Lung (tissue), 12 donors: ENCODE measurements around the gene C16orf54. TPM values are rescaled to one million over a fixed set of nuclear protein-coding genes. Genes with fewer than 3 reads are reported as not detected.
"Not testable (repeated sequence)": the region's sequence is repeated elsewhere in the genome, so short reads cannot be mapped to it uniquely, and the experiment has no call there.

Experiments
- ATAC-seq: fragments of 200-7000 bp; cut with Tn5 transposase; one replicate; pipeline ENCODE4 v1.9.1; 2020; ENCODE audit warnings: moderate number of reproducible peaks; ENCODE audit not compliant: insufficient read depth, low FRiP score
- DNase-seq, 3 donors: peaks; one replicate each; pipeline ENCODE4 v3.0.0-alpha.2; 2013 to 2017
- H3K27ac ChIP-seq, 2 donors: one replicate each; pipeline ENCODE4 v1.5.1; 2013; ENCODE audit warnings: mild to moderate bottlenecking in 2 of 2, moderate library complexity in 2 of 2, control low read depth in 1 of 2, inconsistent platforms in 1 of 2, low read depth in 1 of 2, low read length in 1 of 2
- H3K27me3 ChIP-seq, 3 donors: one replicate each; pipeline ENCODE4 v1.5.1; 2013; ENCODE audit warnings: low read length in 2 of 3; ENCODE audit not compliant: control insufficient read depth in 3 of 3, insufficient read depth in 3 of 3
- H3K36me3 ChIP-seq, 4 donors: one replicate each; pipeline ENCODE4 v1.5.1; 2013; ENCODE audit warnings: low read length in 4 of 4, mild to moderate bottlenecking in 1 of 4, moderate library complexity in 1 of 4; ENCODE audit not compliant: control insufficient read depth in 4 of 4, insufficient read depth in 4 of 4
- H3K4me1 ChIP-seq, 5 donors: one replicate each; pipeline ENCODE4 v1.5.1; 2013; ENCODE audit warnings: low read length in 5 of 5, mild to moderate bottlenecking in 2 of 5, moderate library complexity in 1 of 5; ENCODE audit not compliant: control insufficient read depth in 5 of 5, insufficient read depth in 5 of 5
- H3K4me3 ChIP-seq: one replicate; pipeline ENCODE4 v1.5.1; 2013; ENCODE audit warnings: mild to moderate bottlenecking, control low read depth, moderate library complexity
- H3K9ac ChIP-seq, 2 donors: one replicate each; pipeline ENCODE4 v1.5.1; 2013; ENCODE audit warnings: low read length in 2 of 2, control low read depth in 1 of 2; ENCODE audit not compliant: insufficient read depth in 1 of 2
- H3K9me3 ChIP-seq, 4 donors: one replicate each; pipeline ENCODE4 v1.5.1; 2013; ENCODE audit warnings: low read length in 3 of 4, mild to moderate bottlenecking in 1 of 4, moderate library complexity in 1 of 4; ENCODE audit not compliant: control insufficient read depth in 4 of 4, insufficient read depth in 3 of 4
- CTCF ChIP-seq: IDR thresholded peaks from 2 replicates; pipeline ENCODE4 v1.5.1; 2012; ENCODE audit warnings: mild to moderate bottlenecking; ENCODE audit errors: control extremely low read depth, extremely low read depth
- WGBS, 2 donors: extraction: QIAGEN DNeasy Blood & Tissue Kit; methylation state at CpG; one replicate each; pipeline ENCODE4 v1.1.7; 2013; 5-methylcytosine and 5-hydroxymethylcytosine counted together
- polyA plus RNA-seq, 2 donors: library from polyadenylated mRNA; stranded (reverse); fragments of 200-250 nt; gene quantifications; one replicate each; pipeline ENCODE4 v1.2.1, GENCODE V29; 2013
- total RNA-seq, 2 donors: library from RNA; depleted of rRNA in 1 of 2; stranded (reverse); fragments of >200 nt in 1 of 2; gene quantifications; one replicate each; pipeline ENCODE4 v1.2.1, GENCODE V29; 2014 to 2021
- donor health status: control.
- donor health status: control.
- donor health status: Bipolar disorder and iron deficiency.
- donor health status: healthy.
- donor health status: DM: yes; HTN: yes; CAD: no.

The C16orf54 gene
- total and polyA plus RNA-seq, 4 donors = 2.8 to 9.1 (median 4.5) TPM

- Histone ChIP-seq H3K4me1 (peaks cover 0 to 6% (median 0%) of the 10 kb centered on the region in 5 donors), H3K4me3 (no peak overlapping the region), H3K9me3 (peaks cover 0 to 2% (median 0%) of the 10 kb centered on the region in 4 donors), H3K9ac (no peak overlapping the region), H3K27ac (no peak overlapping the region), H3K27me3 (no peaks in the 10 kb centered on the region), H3K36me3 (peaks cover 0 to 9% (median 2%) of the 10 kb centered on the region in 4 donors)
- WGBS, 2 donors = 92 to 96% methylated on average over 21 of the region's 21 CpGs
- no peak for TF ChIP-seq CTCF
- DNase-seq (no peak), ATAC-seq (no peak)
These were observed 48.9 kb downstream of the C16orf54 start for GRCh38 chr16:29696881-29697331.

- ATAC-seq, H3K4me3 ChIP-seq: not testable (repeated sequence)
These were observed 50.1 kb downstream of the C16orf54 start for GRCh38 chr16:29695675-29696074.

GRCh38 chr16:29694384-29695195, 51.2 kb downstream of the C16orf54 start:
- DNase-seq (peak; percentile 72 to 82 (median 72)), ATAC-seq (no peak)
- Histone ChIP-seq H3K36me3 (peaks cover 0 to 9% (median 2%) of the 10 kb centered on the region in 4 donors), H3K9me3 (peaks cover 0 to 2% (median 0%) of the 10 kb centered on the region in 4 donors), H3K4me1 (peaks cover 0 to 6% (median 0%) of the 10 kb centered on the region in 5 donors), H3K27ac (peak overlapping the region in 1 of 2 donors; percentile 32), H3K9ac (no peak overlapping the region), H3K27me3 (no peaks in the 10 kb centered on the region), H3K4me3 (no peak overlapping the region)
- 84 to 88% methylated on average over 41 of the region's 41 CpGs for WGBS, 2 donors
- TF ChIP-seq CTCF = no peak

More at GRCh38 chr16:29695675-29696074, 50.1 kb downstream of the C16orf54 start:
- H3K27ac ChIP-seq, H3K27me3 ChIP-seq, H3K9ac ChIP-seq, DNase-seq, H3K36me3 ChIP-seq, H3K9me3 ChIP-seq, H3K4me1 ChIP-seq: not testable (repeated sequence)
- 96 to 97% methylated on average over 3 of the region's 3 CpGs for WGBS, 2 donors

- not testable (repeated sequence) for H3K36me3 ChIP-seq, DNase-seq, H3K4me1 ChIP-seq, ATAC-seq, H3K9ac ChIP-seq, H3K9me3 ChIP-seq, H3K27me3 ChIP-seq, H3K4me3 ChIP-seq, H3K27ac ChIP-seq
- WGBS, 2 donors = 97 to 99% methylated on average over 26 of the region's 26 CpGs
These were observed 53.2 kb downstream of the C16orf54 start for GRCh38 chr16:29692606-29693005.

Other genes with a start within 250 kb of the C16orf54 start
- 10 to 100 TPM; 74.4 to 76.4 TPM for gene NPIPB12, start 239.6 kb downstream of the C16orf54 start, total RNA-seq
- 10 to 100 TPM; 25.3 to 54.8 TPM for gene NPIPB12, start 239.6 kb downstream of the C16orf54 start, polyA plus RNA-seq
- 10 to 100 TPM in 1 of 2 donors, 1 to 10 TPM in 1; 5.8 to 52.5 TPM for gene SPN, start 82.7 kb downstream of the C16orf54 start, total RNA-seq
- 10 to 100 TPM; 10.5 to 14.4 TPM for gene SPN, start 82.7 kb downstream of the C16orf54 start, polyA plus RNA-seq
- gene QPRT, start 66.8 kb downstream of the C16orf54 start, total RNA-seq = 10 to 100 TPM; 22.0 to 23.1 TPM
- 1 to 10 TPM; 8.7 to 9.6 TPM for gene QPRT, start 66.8 kb downstream of the C16orf54 start, polyA plus RNA-seq
- under 1 TPM in 1 of 2 donors, not detected in 1; 0.06 TPM for gene ZG16, start 32.3 kb upstream of the C16orf54 start, total RNA-seq
- under 1 TPM; 0.01 to 0.04 TPM for gene ZG16, start 32.3 kb upstream of the C16orf54 start, polyA plus RNA-seq
- gene KIF22, start 44.8 kb upstream of the C16orf54 start, total RNA-seq = 10 to 100 TPM; 24.3 to 27.6 TPM
- gene KIF22, start 44.8 kb upstream of the C16orf54 start, polyA plus RNA-seq = 10 to 100 TPM; 22.1 to 84.9 TPM
- 100 to 1,000 TPM in 1 of 2 donors, 10 to 100 TPM in 1; 94.9 to 159 TPM for gene MAZ, start 60.5 kb upstream of the C16orf54 start, total RNA-seq
- 100 to 1,000 TPM; 112 to 170 TPM for gene MAZ, start 60.5 kb upstream of the C16orf54 start, polyA plus RNA-seq
- gene PRRT2, start 66.2 kb upstream of the C16orf54 start, total RNA-seq = 1 to 10 TPM; 1.2 to 6.5 TPM
- gene PRRT2, start 66.2 kb upstream of the C16orf54 start, polyA plus RNA-seq = 1 to 10 TPM in 1 of 2 donors, under 1 TPM in 1; 0.49 to 1.8 TPM
- gene PAGR1, start 70.2 kb upstream of the C16orf54 start, total RNA-seq = 10 to 100 TPM; 18.4 to 23.1 TPM
- gene PAGR1, start 70.2 kb upstream of the C16orf54 start, polyA plus RNA-seq = 10 to 100 TPM; 29.8 to 43.2 TPM
- gene MVP, start 74.5 kb upstream of the C16orf54 start, total RNA-seq = 100 to 1,000 TPM; 150 to 322 TPM
- gene MVP, start 74.5 kb upstream of the C16orf54 start, polyA plus RNA-seq = 100 to 1,000 TPM; 239 to 267 TPM
- 10 to 100 TPM; 66.9 to 71.7 TPM for gene CDIPT, start 117.2 kb upstream of the C16orf54 start, total RNA-seq
- gene CDIPT, start 117.2 kb upstream of the C16orf54 start, polyA plus RNA-seq = 100 to 1,000 TPM in 1 of 2 donors, 10 to 100 TPM in 1; 75.0 to 105 TPM
- 10 to 100 TPM in 1 of 2 donors, 1 to 10 TPM in 1; 6.4 to 19.2 TPM for gene SEZ6L2, start 153.6 kb upstream of the C16orf54 start, total RNA-seq
- 1 to 10 TPM; 4.6 to 5.8 TPM for gene SEZ6L2, start 153.6 kb upstream of the C16orf54 start, polyA plus RNA-seq
- 1 to 10 TPM in 1 of 2 donors, under 1 TPM in 1; 0.34 to 4.3 TPM for gene ASPHD1, start 154.5 kb upstream of the C16orf54 start, total RNA-seq
- 1 to 10 TPM; 3.2 to 4.1 TPM for gene ASPHD1, start 154.5 kb upstream of the C16orf54 start, polyA plus RNA-seq
- gene KCTD13, start 180.2 kb upstream of the C16orf54 start, total RNA-seq = 10 to 100 TPM; 18.0 to 26.2 TPM
- gene KCTD13, start 180.2 kb upstream of the C16orf54 start, polyA plus RNA-seq = 10 to 100 TPM; 15.0 to 15.1 TPM
- 100 to 1,000 TPM in 1 of 2 donors, 10 to 100 TPM in 1; 56.4 to 141 TPM for gene TMEM219, start 216.1 kb upstream of the C16orf54 start, total RNA-seq
- gene TMEM219, start 216.1 kb upstream of the C16orf54 start, polyA plus RNA-seq = 100 to 1,000 TPM; 127 to 210 TPM
- 10 to 100 TPM; 55.3 to 71.8 TPM for gene TAOK2, start 227.9 kb upstream of the C16orf54 start, total RNA-seq
- 10 to 100 TPM; 33.8 to 55.5 TPM for gene TAOK2, start 227.9 kb upstream of the C16orf54 start, polyA plus RNA-seq
- gene HIRIP3, start 249.6 kb upstream of the C16orf54 start, total RNA-seq = 10 to 100 TPM; 16.9 to 22.7 TPM
- gene HIRIP3, start 249.6 kb upstream of the C16orf54 start, polyA plus RNA-seq = 10 to 100 TPM; 13.1 to 18.4 TPM